ENCODE results near the gene BNIP2.
A peak's percentile ranks its signal among the peaks of the same experiment; 100 is the strongest.

- TF ChIP-seq CTCF (IDR thresholded peaks at IDR 0.05) (peak in 1 of 12 donors; percentile 17), POLR2A (IDR thresholded peaks at IDR 0.05) (peak in 1 of 2 donors; percentile 77)
Measured at GRCh38 chr15:59688782-59689625, at the start of gene BNIP2.
